DOHH2 (cell line): ENCODE results near the gene MED17.

Experiments
- CTCF ChIP-seq: fragments of 200-600 bp; sonication (generic); IDR thresholded peaks from one replicate; pipeline ENCODE4 v1.5.1; 2014; ENCODE audit warnings: antibody characterized with exemption, mild to moderate bottlenecking, low read depth, low read length; ENCODE audit not compliant: poor library complexity, severe bottlenecking
- EZH2phosphoT487 ChIP-seq: fragments of 200-600 bp; sonication (generic); IDR thresholded peaks from 2 replicates; pipeline ENCODE4 v1.6.1; 2017; ENCODE audit warnings: borderline replicate concordance, mild to moderate bottlenecking, antibody characterized with exemption, low read length, moderate library complexity, mixed read lengths

GRCh38 chr11:93838967-93839366 is 54.9 kb downstream of the MED17 start:
- TF ChIP-seq CTCF (no peak), EZH2phosphoT487 (no peak)
